ENCODE measurements around the gene GAK. TPM values are rescaled to one million over a fixed set of nuclear protein-coding genes. Genes with fewer than 3 reads are reported as not detected.

GAK gene
- total RNA-seq, 1 experiment from 2014 or later: 86.6 TPM

DNA sequence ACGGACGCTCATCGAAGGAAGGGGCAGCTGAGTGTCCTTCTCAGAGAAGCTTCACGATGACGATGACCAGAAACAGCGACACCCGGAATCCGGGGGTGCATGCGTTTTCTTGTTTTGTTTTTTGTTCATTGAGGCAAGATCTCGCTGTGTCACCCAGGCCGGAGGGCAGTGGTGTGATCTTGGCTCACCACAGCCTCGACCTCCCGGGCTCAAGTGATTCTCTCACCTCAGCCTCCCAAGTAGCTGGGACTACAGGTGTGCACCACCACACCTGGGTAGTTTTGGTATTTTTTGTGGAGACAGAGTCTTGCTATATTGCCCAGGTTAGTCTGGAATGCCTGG, 21.4 kb upstream of the GAK start:
- DNase-seq (ENCODE audit: low read depth, low spot score) (no peak), ATAC-seq (no peak)
- BruUV-seq (replicated peaks): no TSS peak
- no peaks in the 10 kb centered on the region for H3K9me3 ChIP-seq (ENCODE audit: control insufficient read depth, insufficient read depth, low read depth, low read length)
- in situ Hi-C loops (cut with HindIII; ENCODE audit: low pct_unique_long_range_greater_than_20kb, low sequenced_read_pairs): no loop called here
- H3K4me3 ChIP-seq (ENCODE audit: low read depth in 2 of 2, low read length in 2 of 2): no peak overlapping the region
- H3K27me3 ChIP-seq (ENCODE audit: control insufficient read depth, insufficient read depth, low read length): no peaks in the 10 kb centered on the region
- H3K4me1 ChIP-seq (ENCODE audit: control insufficient read depth, insufficient read depth, low read length): no peaks in the 10 kb centered on the region
- no peaks in the 10 kb centered on the region for H3K36me3 ChIP-seq (ENCODE audit: control insufficient read depth, insufficient read depth, low read length)
- intact Hi-C loops (cut with micrococcal nuclease; ENCODE audit: unreplicated experiment): no loop called here
- H3K27ac ChIP-seq (ENCODE audit: low read length): no peak overlapping the region
- ChIA-PET CTCF (no interaction called here), POLR2A (no interaction called here)
- no peak for TF ChIP-seq SIN3A (IDR thresholded peaks at IDR 0.05; ENCODE audit: borderline replicate concordance, insufficient read depth, low read depth, low read length)
- TF ChIP-seq, protein P1, sequence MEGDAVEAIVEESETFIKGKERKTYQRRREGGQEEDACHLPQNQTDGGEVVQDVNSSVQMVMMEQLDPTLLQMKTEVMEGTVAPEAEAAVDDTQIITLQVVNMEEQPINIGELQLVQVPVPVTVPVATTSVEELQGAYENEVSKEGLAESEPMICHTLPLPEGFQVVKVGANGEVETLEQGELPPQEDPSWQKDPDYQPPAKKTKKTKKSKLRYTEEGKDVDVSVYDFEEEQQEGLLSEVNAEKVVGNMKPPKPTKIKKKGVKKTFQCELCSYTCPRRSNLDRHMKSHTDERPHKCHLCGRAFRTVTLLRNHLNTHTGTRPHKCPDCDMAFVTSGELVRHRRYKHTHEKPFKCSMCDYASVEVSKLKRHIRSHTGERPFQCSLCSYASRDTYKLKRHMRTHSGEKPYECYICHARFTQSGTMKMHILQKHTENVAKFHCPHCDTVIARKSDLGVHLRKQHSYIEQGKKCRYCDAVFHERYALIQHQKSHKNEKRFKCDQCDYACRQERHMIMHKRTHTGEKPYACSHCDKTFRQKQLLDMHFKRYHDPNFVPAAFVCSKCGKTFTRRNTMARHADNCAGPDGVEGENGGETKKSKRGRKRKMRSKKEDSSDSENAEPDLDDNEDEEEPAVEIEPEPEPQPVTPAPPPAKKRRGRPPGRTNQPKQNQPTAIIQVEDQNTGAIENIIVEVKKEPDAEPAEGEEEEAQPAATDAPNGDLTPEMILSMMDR (IDR thresholded peaks at IDR 0.05): no peak
- TF ChIP-seq, protein P2, sequence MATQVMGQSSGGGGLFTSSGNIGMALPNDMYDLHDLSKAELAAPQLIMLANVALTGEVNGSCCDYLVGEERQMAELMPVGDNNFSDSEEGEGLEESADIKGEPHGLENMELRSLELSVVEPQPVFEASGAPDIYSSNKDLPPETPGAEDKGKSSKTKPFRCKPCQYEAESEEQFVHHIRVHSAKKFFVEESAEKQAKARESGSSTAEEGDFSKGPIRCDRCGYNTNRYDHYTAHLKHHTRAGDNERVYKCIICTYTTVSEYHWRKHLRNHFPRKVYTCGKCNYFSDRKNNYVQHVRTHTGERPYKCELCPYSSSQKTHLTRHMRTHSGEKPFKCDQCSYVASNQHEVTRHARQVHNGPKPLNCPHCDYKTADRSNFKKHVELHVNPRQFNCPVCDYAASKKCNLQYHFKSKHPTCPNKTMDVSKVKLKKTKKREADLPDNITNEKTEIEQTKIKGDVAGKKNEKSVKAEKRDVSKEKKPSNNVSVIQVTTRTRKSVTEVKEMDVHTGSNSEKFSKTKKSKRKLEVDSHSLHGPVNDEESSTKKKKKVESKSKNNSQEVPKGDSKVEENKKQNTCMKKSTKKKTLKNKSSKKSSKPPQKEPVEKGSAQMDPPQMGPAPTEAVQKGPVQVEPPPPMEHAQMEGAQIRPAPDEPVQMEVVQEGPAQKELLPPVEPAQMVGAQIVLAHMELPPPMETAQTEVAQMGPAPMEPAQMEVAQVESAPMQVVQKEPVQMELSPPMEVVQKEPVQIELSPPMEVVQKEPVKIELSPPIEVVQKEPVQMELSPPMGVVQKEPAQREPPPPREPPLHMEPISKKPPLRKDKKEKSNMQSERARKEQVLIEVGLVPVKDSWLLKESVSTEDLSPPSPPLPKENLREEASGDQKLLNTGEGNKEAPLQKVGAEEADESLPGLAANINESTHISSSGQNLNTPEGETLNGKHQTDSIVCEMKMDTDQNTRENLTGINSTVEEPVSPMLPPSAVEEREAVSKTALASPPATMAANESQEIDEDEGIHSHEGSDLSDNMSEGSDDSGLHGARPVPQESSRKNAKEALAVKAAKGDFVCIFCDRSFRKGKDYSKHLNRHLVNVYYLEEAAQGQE (IDR thresholded peaks at IDR 0.05; ENCODE audit: insufficient read depth in 1 of 2, low read depth in 2 of 2, low read length in 1 of 2): no peak
- no peak for TF ChIP-seq TCF7L2 (IDR thresholded peaks at IDR 0.05; ENCODE audit: low read depth, low read length)
- no peak for TF ChIP-seq POLR2AphosphoS5 (IDR thresholded peaks at IDR 0.05; ENCODE audit: low read depth, low read length)

DNA sequence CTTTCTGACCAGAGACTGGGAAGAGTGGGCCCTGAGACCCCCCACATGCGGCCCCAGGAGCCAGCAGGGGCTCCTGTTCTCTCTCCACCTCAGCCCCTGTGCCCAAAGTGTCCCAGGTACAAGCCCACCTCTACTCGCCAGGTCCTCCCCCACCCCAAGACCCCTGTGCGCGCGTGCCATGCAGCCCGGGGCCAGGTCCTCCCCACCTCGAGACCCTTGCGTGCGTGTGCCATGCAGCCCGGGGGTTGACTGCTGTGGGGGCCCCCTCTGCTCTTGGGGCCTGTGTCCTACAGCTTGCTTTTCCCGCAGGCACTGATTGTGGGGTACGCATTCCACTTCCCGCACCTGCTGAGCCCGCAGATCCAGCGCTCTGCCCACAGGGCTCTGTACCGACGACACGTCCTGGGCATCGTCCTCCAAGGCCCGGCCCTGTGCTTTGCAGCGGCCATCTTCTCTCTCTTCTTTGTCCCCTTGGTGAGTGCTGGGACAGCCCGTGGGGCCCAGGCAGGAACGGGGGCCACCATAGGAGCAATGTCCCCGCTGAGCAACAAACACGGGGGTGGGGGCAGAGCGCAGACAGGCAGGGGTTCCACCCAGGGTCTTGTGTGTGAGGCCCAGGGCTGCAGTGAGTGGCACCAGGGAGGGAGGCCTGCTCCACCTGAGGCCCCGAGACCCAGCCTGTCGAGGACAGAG, 20.9 kb upstream of the GAK start:
- H3K9me3 ChIP-seq (ENCODE audit: control insufficient read depth, insufficient read depth, low read depth, low read length): no peaks in the 10 kb centered on the region
- in situ Hi-C loops (cut with HindIII; ENCODE audit: low pct_unique_long_range_greater_than_20kb, low sequenced_read_pairs) (no loop called here), intact Hi-C loops (cut with micrococcal nuclease; ENCODE audit: unreplicated experiment) (no loop called here)
- TF ChIP-seq, protein P2 (IDR thresholded peaks at IDR 0.05; ENCODE audit: insufficient read depth in 1 of 2, low read depth in 2 of 2, low read length in 1 of 2): no peak
- TF ChIP-seq POLR2AphosphoS5 (IDR thresholded peaks at IDR 0.05; ENCODE audit: low read depth, low read length): no peak
- TF ChIP-seq TCF7L2 (IDR thresholded peaks at IDR 0.05; ENCODE audit: low read depth, low read length): no peak
- TF ChIP-seq SIN3A (IDR thresholded peaks at IDR 0.05; ENCODE audit: borderline replicate concordance, insufficient read depth, low read depth, low read length): no peak
- TF ChIP-seq, protein P1 (IDR thresholded peaks at IDR 0.05): no peak
- no TSS peak for BruUV-seq (replicated peaks)
- no peaks in the 10 kb centered on the region for H3K4me1 ChIP-seq (ENCODE audit: control insufficient read depth, insufficient read depth, low read length)
- ChIA-PET CTCF (no interaction called here), POLR2A (no interaction called here)
- no peaks in the 10 kb centered on the region for H3K27me3 ChIP-seq (ENCODE audit: control insufficient read depth, insufficient read depth, low read length)
- ATAC-seq: no peak
- DNase-seq (ENCODE audit: low read depth, low spot score): no peak
- no peak overlapping the region for H3K4me3 ChIP-seq (ENCODE audit: low read depth in 2 of 2, low read length in 2 of 2)
- no peak overlapping the region for H3K27ac ChIP-seq (ENCODE audit: low read length)
- no peaks in the 10 kb centered on the region for H3K36me3 ChIP-seq (ENCODE audit: control insufficient read depth, insufficient read depth, low read length)

Measured in Panc1 (cell line).